SK-N-MC (cell line): ENCODE results near the gene IFIT2.

Experiments
- EZH2 ChIP-seq: fragments of 200-600 bp; sonication (generic); IDR thresholded peaks from one replicate; pipeline ENCODE4 v1.6.1; 2017; ENCODE audit warnings: antibody characterized with exemption
- FOXP2 ChIP-seq: optimal IDR thresholded peaks from 2 replicates; pipeline ENCODE3; 2011; ENCODE audit warnings: mild to moderate bottlenecking, moderate library complexity; ENCODE audit not compliant: insufficient read depth; ENCODE audit errors: extremely low read length, control extremely low read depth
- POLR2AphosphoS5 ChIP-seq: IDR thresholded peaks from 2 replicates; pipeline ENCODE4 v1.6.1; 2012; ENCODE audit warnings: mild to moderate bottlenecking, low read depth, low read length, borderline replicate concordance

- TF ChIP-seq EZH2 (no peak), POLR2AphosphoS5 (no peak), FOXP2 (no peak)
Observed at GRCh38 chr10:89275383-89275782, 26.5 kb upstream of the IFIT2 start.
